HG02981 (cell line): ENCODE results near the gene TXNDC12.
"Not testable (repeated sequence)": the region's sequence is repeated elsewhere in the genome, so short reads cannot be mapped to it uniquely, and the experiment has no call there.

Experiments used
- ATAC-seq: cut with Tn5 transposase; IDR thresholded peaks from one replicate; pipeline ENCODE4 v1.9.1; 2021; ENCODE audit warnings: mild to moderate bottlenecking, moderate library complexity; ENCODE audit not compliant: unreplicated experiment

The TXNDC12 gene

DNA sequence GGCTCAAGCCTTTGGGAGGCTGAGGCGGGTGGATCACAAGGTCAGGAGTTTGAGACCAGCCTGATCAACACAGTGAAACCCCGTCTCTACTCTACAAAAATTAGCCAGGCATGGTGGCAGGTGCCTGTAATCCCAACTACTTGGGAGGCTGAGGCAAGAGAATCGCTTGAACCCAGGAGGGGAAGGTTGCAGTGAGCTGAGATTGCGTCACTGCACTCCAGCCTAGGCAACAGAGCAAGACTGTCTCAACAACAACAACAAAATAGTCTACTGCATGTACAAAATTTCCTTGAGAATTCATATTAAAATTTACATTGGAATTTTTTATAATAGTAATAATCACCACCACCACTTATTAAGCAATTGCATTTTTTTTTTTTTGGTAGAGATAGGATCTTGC, 5.7 kb downstream of the TXNDC12 start:
- ATAC-seq: not testable (repeated sequence)

DNA sequence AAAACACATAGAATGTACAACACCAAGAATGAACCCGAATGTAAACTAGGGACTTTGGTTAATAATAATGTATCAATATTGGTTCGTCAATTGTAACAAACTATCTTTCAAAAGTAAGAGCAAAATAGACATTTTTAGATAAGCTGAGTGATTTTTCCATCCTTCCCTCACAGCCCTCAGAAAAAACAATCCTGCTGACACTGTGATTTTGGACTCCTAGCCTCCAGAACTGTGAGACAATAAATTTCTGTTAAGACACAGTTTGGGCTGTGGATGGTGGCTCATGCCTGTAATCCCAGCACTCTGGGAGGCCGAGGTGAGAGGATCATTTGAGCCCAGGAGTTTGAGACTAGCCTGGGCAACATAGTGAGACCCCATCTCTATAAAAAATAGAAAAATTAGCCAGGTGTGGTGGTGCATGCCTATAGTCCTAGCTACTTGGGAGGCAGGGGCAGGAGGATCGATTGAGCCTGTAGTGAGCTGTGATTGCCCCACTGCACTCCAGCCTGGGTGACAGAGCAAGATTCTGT, 9.3 kb downstream of the TXNDC12 start:
- not testable (repeated sequence) for ATAC-seq

DNA sequence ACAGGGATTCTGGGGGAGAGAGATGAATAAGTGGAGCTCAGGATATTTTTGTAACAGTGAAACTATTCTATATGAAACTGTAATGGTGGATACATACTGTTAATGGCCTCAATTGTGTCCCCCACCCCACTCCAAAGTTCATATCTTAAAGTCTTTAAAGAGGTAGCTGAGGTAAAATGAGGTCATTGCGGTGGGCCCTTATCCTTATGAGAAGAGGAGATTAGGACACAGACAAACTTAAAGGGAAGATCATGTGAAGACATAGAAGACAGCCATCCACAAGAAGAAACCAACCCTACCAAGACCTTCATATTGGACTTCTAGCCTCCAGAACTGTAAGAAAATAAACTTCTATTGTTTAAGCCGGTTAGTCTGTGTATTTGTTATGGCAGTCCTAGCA, 9.8 kb downstream of the TXNDC12 start:
- ATAC-seq: no peak

DNA sequence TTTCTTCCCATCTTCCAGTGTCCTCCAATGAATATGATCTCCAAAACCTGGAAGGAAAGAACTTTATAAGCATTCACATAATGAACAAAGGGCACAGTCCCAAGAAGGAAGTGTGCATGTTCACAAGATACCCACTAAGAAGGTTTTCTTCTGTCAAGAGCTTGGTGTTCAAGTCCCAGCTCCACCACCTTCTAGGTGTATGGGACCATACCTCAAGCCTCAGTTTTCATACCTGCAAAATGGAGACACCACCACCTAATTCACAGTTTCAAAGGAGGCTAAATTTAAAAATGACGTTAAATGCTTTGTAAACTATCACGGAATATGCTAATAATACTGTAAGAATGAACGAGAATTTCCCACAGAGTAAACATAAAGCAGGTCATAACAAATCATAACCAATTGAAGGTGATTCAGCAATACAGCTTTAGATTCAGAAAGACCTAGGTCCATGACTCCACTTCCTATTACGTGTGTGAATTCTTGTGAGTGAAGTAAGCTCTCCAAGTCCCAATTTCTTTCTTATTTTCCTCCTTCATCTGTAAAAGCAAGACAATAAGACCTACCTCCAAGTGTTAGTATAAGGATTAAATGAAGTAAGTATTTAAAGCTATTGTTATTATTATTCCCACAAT, 13.3 kb downstream of the TXNDC12 start:
- ATAC-seq: no peak

- no peak for ATAC-seq
These were observed 17.1 kb downstream of the TXNDC12 start for GRCh38 chr1:52037909-52038308.

DNA sequence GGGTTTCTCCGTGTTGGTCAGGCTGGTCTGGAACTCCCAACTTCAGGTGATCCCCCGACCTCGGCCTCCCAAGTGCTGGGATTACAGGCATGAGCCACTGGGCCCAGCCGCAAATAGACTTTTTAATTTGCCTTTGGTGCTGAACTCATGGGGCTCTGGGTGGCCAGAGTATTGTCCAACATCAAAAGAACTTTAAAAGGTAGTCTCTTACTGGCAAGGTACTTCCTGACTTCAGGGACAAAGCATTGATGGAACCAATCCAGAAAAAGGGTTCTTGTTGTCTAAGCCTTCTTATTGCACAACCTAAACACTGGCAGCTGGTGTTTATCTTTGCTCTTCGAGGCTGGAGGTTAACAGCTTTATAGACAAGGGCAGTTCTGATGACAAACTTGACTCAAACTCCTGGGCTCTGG, 17.6 kb downstream of the TXNDC12 start:
- ATAC-seq: no peak

- ATAC-seq: no peak
These were observed 21.0 kb downstream of the TXNDC12 start for GRCh38 chr1:52034050-52034384.

DNA sequence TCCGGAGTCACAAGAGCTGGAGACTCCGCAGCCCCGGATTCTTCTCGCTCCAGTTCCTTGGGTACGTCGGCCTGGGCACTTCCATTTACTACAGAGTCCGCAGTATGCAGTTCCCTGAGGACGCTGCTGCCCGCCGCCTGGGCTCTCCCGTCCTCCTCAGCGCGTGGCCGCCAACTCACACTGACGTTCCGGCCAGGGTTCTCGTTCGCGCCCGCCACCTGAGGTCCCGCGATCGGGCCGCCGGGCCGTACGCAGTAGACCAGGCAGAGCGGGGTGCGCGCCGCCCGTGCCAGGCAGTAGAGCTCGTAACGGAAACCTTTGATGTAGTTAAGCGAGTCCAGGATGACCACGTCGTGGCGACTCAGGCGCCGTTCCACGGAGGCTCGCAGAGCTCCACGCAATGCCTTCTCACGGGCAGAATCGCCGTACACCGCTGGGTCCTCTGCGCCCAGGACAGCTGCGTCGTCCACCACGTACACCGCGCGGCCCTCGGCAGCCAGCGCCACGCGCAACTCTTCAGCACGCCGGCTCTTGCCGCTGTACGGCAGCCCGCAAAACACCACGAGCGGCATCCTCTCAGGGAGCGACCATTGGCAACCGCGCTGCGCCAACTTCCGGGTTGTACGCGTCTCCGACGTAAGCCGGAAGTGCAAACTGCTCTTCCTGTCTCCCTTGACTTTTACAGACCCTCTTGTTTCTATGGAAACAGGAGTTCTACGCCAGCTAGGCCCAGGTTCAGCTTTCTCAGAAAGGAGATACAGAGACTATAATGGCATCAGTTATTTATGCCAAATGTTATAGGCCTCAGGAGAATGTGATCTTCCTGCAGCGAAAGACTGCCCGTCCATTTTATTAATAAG, 21.6 kb downstream of the TXNDC12 start, which contains the start of gene KTI12:
KTI12 (minus strand) TSS at position 621 of the 860 bp plus-strand sequence; CDS start at position 572, 49 bp downstream.
- ATAC-seq: peak; percentile 83

- no peak for ATAC-seq
These were observed 22.2 kb downstream of the TXNDC12 start for GRCh38 chr1:52032785-52033131.

DNA sequence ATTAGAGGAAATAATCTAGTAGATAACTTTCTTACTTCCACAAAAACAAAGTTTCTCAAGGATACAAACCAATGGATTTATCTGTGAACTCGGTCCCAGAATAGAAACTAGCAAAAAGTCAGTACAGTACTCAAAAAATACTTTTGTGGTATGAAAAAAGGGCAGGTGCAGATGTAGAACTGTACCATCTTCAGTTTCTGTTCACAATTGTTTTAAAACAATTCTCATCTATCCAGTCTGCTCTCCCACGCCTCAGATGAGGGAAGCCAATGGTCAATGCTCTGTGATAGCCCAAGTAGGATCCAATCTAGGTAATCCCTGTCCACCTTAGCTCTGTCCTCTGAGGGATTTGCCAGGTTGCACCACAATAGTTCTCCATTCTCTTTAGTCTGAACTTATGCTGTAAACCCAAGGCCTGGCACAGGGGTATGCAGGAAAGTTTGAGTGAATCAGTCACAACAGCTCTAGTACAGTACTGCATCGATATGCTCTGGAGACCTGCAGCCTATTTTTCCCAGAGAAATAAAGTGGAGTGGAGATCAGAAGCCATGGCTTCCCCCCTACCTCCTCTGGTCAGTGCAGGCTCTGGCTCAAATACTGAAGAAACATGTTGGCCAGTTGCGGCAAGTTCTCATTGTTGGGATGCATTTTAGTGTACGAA, 22.7 kb downstream of the TXNDC12 start:
- no peak for ATAC-seq

GRCh38 chr1:52028839-52029238, 26.2 kb downstream of the TXNDC12 start:
- ATAC-seq: not testable (repeated sequence)

DNA sequence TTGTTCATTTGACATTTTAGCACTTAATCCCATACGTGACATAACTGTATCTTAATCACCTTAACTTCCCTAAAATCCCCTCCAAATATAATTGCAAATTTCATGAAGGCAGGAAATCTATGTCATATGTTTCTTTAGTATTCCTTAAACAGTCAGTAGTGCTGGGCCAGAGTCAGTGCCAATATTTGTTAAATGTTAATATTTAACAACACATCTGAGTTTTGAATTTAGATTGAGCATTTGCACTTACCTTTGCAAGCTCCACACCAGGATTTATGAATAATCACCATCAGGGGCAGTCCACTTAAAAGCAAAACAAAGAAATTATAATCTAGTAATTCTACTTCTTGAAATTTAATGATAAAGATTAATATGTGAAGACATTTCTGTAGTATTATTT, 26.7 kb downstream of the TXNDC12 start:
- ATAC-seq: no peak

- ATAC-seq: no peak
These were observed 28.7 kb downstream of the TXNDC12 start for GRCh38 chr1:52026278-52026677.

DNA sequence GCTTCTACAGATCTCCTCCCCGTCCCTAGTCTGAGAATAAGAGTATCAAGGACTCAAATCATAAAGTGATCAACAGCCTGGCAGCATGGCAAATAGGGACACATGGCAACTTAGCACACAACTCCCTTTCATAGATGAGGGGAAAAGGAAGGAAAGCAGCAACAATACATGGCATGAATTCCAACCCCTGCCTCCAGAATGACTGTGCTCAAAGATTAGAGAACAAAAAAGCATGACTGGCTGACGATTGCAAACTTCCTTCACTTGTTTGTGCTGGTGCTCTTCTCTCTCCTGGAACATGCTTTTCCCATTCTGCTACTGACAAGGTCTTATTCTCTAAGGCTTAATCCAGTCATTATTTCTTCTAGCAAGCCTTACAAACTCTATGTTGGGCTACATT, 32.9 kb downstream of the TXNDC12 start:
- no peak for ATAC-seq

DNA sequence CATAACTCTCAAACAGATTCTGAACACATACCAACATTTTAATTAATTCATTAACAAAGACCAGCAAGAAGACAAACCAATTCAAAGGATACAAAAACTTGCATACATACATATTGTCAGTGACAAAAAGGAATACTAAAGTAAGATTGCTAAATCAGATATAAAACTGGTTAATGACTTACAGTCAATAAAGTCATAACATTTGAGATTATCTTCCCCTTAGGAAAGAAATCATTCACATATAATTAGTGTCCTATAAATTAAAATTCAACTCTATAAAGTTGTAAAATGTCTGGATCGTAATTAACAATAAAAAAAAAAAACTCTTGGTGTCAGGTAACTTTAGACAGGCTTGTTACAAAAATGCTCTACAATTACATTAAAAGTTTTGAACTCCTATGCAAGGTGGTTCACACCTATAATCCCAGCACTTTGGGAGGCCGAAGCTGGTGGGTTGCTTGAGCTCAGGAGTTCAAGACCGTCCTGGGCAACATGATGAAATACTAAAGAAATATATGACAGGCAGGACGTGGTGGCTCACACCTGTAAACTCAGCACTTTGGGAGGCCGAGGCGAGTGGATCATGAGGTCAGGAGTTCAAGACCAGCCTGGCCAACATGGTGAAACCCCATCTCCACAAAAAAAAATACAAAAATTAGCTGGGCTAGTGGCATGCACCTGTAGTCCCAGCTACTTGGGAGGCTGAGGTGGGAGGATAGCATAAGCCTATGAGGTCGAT, 46.8 kb downstream of the TXNDC12 start:
- no peak for ATAC-seq

DNA sequence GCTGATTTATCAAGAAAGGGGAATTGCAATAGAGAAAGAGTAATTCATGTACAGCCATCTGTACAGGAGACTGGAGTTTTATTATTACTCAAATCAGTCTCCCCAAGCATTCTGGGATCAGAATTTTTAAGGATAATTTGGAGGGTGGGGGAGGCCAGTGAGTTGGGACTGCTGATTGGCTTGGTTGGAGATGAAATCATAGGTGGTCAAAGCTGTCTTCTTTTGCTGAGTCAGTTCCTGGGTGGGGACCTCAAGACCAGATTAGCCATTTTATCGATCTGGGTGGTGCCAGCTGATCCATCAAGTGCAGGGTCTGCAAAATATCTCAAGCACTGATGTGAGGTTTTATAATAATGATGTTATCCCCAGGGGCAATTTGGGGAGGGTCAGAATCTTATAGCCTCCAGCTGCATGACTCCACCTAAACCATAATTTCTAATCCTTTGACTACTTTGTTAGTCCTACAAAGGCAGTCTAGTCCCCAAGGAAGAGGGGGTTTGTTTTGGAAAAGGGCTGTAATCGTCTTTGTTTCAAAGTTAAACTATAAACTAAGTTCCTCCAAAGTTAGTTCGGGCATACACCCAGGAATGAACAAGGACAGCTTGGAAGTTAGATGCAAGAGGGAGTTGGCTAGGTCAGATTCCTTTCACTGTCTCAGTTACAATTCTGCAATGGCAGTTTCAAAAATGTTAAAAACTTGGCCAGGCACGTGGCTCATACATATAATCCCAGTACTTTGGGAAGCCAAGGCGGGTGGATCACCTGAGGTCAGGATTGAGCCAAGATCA, 47.6 kb downstream of the TXNDC12 start:
- ATAC-seq: no peak

DNA sequence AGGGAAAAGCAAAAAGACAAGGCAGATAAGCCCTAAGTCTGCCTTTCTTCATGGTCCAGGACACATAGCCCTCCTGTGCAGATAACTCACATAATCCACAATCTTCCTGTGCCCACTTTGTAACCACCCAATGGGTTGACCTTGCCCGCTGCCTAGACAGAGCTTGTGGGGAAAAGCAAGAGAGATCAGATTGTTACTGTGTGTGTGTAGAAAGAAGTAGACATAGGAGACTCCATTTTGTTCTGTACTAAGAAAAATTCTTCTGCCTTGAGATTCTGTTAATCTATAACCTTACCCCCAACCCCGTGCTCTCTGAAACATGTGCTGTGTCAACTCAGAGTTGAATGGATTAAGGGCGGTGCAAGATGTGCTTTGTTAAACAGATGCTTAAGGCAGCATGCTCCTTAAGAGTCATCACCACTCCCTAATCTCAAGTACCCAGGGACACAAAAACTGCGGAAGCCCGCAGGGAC, 48.9 kb downstream of the TXNDC12 start:
- ATAC-seq: not testable (repeated sequence)

DNA sequence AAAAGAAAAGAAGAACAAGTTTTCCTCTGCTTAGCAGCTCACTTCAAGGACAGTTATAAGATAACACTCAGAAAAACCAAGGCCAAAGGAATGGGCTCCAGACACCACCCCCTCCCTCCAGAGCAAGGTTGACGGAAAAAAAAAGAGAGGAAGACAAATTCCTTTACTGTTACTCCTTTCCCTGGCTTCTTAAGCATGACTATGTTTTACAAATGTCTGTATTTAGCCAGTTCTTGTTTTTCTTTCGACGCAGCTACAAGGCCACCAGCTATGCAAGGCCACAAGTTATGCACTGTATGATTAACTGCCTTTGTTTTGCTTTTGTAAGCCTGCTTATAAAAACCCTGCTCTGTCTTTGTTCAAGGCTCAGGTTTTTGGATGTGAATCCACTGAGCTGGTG, 49.4 kb downstream of the TXNDC12 start:
- not testable (repeated sequence) for ATAC-seq

DNA sequence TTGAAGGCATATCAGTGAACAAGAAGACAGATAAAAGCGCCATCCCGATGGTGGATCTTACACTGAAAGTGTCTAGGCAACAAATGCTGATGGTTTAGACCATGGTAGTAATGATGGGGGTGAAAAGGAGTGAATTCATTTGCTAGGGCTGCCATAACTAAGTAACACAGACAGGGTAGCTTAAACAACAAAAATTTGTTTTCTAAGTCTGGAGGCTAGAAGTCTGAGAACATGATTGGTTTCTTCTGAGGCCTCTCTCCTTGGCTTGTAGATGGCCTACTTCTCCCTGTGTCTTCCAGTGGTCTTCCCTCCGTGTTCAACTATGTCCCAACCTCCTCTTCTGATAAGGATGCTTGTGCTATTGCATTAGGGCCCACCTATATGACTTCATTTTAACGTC, 51.1 kb downstream of the TXNDC12 start:
- no peak for ATAC-seq
